Stimulated activated CD4-positive, alpha-beta T cell treated with anti-CD3 and anti-CD28 coated beads, Interleukin-12 subunit alpha, Interleukin-12 subunit beta, amount 100 ng/mL, for 48 hours (primary cell): ENCODE data around the gene FN1.

Experiments
- DNase-seq, 3 donors: peaks; one replicate each; pipeline ENCODE4 v3.0.0-alpha.2; 2020; ENCODE audit warnings: low read depth in 2 of 3, low spot score in 1 of 3

The FN1 gene

DNA sequence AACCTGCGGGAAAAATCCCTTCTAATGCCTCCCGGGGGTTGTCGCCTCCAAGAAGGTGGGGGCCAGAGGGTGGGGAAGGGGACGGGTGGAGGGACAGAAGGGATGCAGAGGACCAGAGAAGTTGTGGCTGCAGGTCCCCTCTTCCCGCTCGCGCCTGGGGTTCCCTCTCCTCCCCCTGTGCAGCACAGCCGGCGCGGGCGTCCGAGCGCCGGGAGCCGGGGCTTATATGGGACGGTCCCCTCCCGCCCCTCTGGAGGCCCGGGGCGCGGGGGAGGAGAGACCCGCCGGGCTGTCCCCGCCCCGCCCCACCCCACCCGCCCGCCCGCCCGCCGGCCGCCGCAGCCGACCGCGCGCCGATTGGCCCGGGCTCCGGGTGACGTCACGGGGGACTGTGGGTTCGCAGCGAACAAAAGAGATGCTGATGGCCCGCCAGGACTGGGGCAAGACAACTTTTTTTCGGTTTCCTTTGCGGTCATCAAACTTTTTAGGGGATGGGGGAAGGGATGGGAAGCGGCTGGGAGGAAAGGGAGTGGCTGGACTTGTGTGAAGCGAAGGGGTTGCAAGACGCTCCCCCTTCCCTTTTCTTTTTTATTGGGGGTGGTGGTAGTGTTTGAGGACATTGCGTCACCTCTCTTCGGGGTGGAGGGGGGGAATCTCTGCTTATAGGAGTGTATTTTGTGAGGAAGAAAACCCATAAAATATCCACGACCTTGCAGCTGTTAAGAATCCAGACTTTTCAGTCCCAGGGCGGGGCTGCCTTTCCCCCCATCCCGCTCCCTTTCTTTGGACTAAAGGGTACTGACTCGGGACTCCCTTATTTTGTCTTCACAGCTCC is at the start of gene FN1:
FN1 (minus strand) TSS at position 199 of the 835 bp plus-strand sequence. CDS start 266 bp downstream, outside the sequence.
- DNase-seq, result peak; percentile 15 to 55 (median 32)

DNA sequence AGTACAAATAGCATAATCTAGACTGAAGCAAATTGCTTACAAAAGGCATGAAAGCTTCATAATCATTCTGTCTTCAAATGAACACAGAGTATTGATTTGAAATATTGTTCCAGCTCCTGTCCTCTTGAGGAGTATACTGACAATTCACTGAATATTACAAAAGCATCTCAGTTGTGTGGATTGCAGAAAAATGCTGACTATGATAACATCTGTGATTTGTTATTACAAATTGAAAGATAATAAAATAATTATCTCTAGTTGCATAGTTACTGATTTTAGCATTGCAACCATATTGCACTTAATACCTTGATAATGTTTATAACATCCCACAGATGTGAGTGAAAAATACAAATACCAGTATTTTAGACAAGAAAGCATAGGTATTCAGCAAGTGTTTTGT is 49.2 kb upstream of the FN1 start:
- no peak for DNase-seq

DNA sequence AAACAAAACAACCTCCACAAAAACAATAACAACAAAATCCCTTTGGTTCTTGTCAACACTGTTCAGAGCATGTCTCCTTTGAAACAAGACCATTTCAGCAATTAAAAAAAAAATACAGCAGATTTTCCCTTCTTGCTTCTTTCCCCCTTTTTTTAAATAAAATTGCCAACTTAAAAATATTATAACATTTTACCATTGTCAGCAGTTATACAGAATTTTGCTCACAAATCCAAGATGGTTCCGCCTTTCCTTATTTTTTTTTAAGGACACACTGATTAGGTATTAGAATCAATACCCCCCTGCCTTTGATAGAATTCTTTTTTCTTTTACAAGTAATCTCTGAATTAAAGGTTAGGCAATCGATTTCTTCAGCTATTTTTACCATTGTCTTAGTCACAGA is 48.7 kb upstream of the FN1 start:
- DNase-seq, result no peak

DNA sequence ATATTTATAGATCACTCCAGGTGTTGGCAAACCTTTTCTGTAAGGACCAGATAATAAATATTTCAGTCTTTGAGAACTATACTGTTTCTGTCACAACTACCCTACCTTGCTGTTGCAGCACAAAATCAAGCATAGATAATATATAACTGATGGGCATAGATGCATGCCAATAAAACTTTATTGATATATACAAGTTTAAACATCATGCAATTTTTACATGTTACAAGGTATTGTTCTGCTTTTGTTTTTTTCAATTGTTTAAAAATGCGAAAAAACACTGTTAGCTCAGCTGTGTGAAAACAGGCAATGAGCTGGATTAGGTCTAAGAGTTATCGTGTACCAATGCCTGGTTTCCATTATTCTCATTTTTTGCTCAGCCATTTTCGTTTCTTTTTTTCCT is 47.6 kb upstream of the FN1 start:
- no peak for DNase-seq

DNA sequence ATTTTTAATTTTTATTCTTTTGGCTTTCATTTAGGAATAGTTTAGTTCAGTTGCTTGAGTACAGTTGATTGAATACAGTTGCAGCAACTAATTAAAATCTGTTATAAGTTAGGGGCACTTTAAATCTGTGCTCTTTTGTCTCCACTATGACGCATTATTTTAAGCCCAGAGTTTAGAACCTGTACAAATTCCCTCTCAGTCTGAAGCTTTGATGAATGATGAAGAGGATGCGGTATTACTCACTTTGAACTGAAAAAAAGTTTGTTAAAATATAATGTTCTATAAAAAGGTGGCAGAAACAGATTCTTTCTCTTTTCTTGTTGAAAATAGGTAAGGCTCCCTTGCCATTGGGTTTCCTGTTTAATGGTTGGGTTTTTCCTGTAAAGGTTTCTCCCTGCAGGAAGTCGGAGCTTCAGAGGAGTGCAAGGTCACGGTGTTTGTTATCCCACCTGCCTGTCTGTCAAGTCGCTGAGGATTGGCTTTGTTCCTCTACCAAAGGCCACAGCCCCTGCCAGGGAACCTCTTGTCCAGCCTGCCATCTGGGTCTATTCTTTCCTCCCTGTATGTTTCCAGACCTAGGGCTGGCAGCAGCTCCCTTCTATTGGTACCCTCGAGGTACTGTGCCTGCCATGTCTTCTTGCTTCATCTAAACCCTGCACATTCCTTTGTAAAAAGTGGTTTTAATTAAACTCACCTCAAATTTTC is 43.8 kb upstream of the FN1 start:
- no peak for DNase-seq

DNA sequence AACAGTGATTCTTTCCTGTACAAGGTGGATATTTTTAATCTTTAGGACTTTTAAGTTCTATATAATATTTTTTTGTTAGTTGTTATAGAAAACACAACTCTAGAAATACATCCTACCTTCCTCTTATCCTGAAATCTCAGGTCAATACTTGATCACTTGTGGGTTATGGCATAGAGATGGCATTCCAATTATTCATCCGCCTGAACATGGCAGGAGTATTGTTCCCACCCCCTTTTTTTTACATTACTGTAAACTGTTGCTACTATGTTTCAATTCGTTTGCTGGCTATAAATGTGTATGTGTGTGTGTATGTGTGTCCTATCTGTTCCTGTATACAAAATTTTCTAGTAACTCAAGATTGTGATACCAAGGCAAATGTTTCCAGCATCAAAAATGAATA is 43.3 kb upstream of the FN1 start:
- no peak for DNase-seq

DNA sequence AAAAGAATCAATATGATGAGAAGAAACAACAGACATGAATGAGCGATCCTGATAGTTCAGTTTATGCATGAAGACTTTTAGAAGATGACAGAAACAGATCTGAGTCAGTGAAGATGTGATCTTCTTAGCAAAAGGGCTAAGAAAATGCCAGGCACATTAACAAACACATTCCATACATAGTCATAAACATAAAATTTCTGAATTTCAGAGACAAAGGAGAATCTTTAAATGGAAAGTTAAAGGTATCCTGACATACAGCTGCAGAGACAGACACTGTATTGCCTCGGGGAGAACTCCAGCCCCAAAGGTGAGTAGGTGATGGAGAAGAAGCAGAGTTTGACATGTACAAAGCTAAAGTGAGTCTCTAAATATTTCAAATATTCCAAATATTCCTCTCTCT is 40.6 kb upstream of the FN1 start:
- no peak for DNase-seq

DNA sequence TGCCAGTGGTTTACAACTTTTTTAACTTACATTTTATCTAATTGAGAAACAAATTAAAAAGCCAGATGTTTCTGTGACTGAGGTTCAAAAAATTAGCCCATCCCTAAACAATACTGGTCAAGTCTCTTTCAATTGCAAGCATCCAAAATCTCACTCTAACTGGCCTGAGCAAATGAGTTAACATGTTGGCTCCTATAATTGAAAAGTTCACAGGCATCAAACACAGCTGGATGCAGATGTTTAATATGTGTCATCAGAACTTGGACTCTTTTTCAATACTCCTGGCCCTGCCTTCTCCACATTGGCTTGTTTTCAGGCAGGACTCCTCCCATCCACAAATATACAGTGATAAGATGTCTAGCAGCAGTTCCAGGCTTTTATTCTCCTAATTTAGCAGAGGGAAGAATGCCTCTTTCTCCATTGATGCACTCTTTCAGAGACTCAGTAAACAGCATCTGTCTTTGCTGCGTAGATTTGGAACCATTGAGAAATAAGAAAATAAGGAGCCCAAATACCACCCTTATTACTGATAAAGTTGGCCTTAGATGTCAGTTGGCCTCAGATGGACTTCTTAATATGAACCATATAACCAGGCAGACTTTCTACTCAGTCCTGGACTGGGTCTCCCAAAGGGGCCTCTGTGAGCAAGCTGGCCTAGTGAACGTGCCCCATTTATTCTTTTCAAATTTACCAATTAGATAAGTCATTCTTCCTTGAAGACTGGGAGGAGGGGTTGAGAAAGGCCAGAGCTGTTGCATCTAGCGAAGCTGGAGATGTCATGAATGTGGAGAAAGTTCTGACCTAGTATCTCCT is 30.4 kb upstream of the FN1 start:
- no peak for DNase-seq

DNA sequence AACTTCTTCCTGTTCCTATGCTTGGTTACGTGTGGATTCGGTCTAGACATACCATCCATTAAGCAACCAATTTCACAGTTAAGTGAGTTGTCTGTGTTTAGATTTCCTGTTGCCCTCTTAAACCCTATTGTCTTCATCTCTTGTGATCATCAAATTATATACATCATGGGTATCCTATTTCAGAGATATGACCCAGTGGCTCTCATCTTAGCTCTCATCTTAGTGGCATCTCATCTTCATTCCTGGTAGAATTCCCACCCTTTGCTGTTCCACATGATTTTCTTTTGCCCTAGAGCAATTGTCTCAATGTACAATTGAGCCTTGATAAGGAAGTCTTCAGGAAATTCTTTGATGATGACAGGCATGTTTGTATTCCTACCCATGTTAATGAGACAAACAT is 29.4 kb upstream of the FN1 start:
- DNase-seq, result no peak

DNA sequence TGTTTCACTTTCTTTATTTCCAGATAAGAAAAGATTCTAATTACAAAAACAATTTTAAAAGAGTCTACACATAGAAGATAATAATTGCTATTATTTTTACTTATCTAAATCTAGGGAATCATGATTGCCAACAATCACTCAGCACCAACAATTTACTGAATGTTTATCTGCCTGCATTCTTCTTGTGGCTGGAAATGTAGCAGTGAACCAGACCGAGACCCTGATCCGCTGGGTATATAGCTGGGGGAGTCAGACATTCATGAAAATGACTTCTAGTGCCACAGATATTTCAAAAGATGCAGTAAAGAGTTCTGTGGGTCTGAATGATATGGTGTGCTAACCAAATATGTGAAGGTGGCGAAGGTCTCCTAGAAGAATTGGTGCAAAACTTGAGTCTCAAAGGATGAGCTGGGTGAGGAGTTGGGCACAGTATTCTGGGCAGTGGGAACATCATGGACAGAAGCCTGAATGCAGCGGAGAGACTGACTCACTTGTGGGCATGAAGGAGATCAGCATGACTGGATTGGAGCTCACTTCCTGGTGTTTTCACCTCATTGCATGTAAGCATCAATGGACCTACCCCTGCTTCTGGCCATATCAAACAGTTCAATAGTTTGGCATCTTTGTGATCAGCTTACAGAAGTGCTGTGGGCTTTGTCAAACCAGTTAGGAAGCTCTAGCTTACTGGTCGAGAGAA is 26.1 kb upstream of the FN1 start:
- no peak for DNase-seq

DNA sequence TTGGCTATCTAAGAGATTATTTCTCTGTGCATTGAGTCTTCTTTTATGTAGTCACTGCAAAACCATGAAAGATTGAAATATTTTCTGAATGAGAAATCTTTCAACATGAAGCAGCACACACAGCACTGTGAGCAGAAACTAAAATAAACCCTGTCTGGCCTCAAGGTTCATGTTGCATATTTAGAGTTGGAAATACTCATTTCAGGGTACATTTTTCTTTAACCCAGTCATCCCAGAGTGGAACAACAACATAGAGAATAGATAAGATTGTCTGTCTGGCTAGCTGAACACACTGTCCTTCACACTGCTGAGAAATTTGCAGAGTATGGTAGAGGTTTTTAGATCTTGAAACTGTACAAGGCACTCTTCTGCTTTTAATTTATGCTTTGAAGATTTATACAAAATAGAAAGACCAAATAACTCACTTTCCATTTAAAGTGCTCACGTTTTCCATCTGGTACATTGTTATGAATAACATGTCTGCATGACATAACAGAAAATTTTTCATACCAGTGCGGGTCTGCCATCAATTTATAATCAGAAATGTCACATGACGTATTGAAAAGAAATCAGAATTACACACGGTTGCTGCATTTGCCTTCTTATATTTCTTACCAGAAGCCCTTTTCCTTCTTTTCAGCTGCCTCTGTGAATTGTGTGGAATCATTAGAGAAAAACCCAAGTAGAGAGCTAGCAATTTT is 25.0 kb upstream of the FN1 start:
- no peak for DNase-seq

DNA sequence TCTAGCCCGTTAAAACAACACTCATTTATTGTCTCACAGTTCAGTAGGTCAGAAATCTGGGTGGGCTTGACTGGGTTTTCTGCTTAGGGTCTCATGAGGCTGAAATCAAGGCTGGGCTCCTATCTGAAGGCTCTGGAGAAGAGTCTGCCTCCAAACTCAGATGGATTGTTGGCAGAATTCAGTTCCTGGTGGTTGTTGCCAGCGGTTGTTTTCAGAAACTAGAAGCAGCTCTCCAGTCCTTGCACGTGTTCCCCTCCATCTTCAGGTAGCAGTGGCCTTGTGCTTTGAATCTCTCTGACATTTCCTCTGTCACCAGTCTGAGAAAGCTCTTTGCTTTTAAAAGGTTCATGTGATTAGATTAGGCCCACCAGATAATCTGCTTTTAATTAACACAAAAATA is 20.1 kb upstream of the FN1 start:
- no peak for DNase-seq

DNA sequence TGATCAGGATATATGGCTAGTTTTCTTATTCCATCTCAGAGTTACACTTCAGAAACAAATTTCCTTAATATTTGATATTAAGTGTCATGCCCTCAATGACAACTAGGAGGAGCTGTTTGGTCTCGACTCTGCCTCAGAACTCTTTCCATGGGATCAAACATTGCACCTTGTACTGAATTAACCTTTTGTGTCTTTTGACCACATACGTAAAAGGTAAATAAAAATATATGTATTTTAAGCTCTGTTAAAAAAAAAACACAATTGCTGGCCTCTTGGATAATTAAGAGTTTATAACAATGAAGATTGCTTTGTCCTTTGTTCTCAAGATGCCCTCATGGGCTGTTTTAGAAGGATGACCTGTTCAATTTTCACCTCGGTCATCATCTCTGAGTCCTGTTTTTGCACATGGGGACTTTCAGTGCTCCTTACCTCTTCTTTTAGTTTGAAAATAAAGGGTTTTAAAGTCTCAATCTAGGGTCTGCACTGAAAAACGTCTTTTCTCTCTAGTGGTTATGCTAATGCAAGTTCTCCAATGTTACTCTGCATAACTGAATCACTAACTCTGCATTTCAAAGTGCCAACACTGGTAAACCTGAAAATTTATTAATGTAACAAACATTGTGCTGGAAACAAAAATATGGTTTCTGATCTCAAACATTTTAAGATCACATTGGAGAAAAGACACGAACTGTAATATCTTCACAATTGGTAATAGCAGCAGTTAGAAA is 18.8 kb upstream of the FN1 start:
- no peak for DNase-seq

DNA sequence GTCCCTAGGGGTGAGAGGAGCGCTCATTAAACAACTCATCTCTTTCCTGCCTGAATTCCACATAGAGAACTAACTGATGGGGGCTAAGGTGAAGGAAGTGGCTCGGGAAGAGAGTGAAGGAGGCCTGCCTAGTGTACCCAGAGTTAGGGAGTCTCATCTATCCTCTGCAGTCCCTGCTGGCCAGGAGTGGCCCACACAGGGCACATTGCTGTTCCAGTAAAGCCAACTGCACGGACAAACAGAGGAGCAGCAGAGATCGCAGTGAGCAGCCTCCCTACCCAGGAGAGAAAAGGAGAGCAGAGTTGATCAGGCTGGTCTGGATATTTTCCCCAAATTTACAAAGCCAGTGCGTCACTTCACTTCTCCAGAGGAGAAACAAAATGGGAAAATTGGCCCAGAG is 16.9 kb upstream of the FN1 start:
- DNase-seq, result no peak

DNA sequence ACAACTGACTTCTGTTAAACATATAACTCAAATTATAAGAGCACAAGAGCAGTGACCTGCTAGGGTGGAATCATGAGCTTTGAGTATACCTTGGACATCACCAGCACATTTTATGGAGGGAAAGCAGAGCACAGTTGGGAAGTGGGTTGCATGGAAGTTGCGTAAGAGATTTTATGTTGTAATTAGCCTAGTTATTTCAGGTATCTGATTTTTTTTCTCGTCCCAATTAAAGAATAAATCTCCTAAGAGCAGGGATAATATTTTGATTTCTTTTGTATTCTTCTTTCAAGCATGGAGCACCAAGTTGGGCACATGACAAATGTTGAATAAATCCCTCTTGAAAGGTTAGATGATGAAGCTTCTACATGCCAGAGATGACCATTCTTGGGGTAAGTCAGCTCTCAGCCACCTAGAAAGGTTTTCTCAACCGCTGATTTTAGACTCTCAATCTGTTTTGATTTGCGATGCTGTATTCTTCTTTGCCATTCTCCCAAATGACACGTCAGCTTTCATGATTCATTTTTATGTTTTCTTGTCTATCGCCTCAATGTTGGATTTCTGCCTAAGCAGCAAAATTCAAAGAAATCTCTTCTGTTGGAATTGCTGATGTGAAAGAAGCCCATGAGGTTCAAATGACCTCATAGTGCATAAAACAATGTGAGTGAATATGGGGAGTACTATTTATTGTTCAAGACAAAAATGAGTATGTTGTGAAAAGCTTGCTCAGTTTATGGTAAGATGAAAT is 15.3 kb upstream of the FN1 start:
- no peak for DNase-seq

DNA sequence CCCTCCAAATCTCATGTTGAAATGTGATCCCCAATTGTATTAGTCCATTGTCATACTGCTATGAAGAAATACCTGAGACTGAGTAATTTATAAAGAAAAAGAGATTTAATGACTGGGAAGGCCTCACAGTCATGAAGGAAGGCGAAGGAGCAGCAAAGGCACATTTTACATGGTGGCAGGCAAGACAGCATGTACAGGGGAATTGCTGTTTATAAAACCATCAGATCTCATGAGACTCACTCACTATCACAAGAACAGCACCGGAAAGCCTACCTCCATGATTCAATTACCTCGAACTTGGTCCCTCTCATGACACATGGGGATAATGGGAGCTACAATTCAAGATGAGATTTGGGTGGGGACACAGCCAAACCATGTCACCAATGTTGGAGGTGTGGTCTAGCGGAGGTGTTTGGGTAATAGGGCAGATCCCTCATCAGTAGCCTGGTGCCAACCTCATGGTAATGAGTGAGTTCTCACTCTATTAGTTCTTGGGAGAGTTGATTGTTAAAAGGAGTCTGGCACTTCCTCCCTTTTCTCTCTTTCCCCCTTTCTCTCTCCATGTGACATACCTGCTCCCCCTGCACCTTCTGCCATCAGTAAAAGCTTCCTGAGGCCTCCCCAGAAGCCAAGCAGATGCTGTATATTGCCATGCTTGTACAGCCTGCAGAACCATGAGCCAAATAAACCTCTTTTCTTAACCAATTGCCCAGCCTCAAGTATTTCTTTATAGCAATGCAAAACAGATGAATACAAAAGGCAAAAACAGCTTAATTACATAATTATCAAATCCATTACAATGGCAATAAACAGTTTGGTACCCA is 14.5 kb upstream of the FN1 start:
- no peak for DNase-seq

DNA sequence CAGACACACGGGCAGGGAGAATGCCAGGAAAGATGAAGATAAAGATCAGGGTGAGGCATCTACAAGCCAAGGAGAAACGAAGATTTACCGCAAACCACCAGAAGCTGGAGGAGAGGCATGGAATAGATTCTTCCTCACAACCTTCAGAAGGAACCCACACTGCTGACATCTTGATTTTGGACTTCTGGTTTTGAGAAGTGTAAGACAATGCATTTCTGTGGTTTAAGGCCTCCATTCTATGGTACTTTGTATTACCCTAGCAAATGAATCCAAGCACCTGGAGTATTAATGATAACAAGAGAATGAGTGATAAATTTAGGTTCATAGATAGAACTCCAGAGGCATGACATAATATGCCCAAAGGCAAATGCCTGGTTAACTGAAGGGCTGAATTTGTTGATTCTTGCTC is 11.8 kb upstream of the FN1 start:
- DNase-seq, result no peak

DNA sequence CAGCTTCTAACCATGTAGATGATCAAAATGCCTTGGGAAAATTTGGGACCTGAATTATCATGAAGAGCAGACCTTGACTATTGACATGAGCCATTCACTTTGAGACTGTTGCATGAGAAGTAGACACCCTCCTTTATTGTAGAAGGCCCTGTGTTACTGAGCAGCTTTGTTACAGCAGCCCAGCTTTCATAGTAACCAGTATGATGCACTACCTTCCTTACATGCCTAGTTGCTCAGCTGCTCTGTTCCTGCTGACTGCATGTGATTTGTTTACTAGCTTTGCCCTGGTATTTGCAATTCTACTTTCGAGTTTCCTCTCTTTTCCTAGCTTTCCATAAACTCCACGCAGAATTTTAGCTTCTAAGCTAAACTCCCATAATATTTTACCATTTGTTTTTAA is 11.2 kb upstream of the FN1 start:
- DNase-seq, result no peak
